HG03457 (cell line): Measurements from ENCODE around the gene SPTA1.

Source experiments
- ATAC-seq: cut with Tn5 transposase; IDR thresholded peaks from one replicate; pipeline ENCODE4 v1.9.1; 2021; ENCODE audit warnings: moderate number of reproducible peaks; ENCODE audit not compliant: unreplicated experiment

SPTA1 gene

DNA sequence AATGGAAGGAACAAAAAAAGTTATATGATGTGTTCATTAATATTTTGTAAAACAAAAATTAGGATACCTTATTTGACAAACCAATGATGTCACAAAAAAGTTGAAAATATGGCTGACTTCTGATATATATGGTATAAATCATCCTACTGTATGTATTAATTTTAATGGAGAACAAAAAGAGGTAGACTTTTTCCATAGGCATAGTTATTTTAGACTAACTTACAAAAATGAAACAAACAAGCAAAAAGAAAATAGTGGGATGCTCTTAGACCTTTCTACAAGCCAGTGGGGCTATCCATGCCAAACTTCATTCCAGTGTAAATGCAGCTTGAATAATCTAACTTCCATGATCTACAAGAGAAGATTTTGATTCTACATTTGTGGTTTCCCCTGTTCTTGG lies 522 bp upstream of the SPTA1 start:
- ATAC-seq: no peak

DNA sequence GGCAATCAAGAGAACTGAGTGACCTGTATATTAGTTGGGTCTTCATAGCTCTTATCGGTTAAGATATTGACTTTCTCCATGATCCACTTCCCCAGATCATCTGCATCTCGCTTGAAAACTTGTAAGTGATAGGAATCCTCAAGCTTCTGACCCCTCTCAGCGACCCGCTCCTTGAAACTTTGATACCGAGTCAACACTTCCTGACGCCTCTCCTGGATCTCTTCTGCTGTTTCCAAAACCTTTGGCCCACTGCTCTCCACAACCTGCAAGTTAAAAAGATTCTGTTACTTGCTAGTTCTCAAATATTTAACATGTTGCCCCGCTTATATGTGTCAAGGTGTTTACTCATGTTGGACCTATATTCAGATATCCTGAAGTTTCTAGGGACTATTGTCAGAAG lies 1.4 kb downstream of the SPTA1 start:
- no peak for ATAC-seq

DNA sequence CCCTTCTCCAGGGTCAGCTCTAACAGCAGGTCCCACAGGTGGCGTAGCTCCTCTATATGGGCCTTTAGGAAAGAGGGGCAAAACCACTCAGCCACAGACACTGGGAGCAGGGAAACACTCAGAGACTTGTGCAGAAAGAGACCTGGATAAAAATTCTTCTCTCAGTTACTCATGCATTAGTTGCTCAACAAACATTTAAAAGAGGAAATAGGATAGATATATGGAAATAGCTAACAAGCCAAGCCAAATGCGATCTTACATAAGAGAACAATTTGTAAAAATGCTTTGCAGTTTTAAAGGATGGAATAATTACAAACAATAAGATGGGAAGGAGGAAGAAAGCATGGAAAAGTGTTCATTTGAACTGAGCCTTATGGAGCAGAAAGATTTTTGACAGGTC lies 4.9 kb downstream of the SPTA1 start:
- no peak for ATAC-seq

DNA sequence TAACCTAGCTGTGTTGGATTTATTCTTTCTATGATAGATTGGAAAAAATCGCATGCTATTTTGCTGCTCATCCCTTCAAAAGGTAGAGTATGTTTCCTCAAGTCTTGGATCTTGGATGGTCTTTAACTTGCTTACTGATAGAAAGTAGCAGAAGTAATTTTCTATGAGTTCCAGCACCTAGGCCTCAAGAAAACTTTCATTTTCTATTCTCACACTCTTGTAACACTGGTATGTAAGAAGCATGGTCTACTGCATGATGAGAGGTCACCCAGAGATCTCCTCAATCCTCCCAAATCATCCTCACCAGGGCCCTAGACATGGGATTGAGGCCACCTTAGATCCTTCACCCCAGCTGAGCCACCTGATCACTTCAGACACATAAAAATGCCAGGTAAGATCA lies 7.2 kb downstream of the SPTA1 start:
- no peak for ATAC-seq

DNA sequence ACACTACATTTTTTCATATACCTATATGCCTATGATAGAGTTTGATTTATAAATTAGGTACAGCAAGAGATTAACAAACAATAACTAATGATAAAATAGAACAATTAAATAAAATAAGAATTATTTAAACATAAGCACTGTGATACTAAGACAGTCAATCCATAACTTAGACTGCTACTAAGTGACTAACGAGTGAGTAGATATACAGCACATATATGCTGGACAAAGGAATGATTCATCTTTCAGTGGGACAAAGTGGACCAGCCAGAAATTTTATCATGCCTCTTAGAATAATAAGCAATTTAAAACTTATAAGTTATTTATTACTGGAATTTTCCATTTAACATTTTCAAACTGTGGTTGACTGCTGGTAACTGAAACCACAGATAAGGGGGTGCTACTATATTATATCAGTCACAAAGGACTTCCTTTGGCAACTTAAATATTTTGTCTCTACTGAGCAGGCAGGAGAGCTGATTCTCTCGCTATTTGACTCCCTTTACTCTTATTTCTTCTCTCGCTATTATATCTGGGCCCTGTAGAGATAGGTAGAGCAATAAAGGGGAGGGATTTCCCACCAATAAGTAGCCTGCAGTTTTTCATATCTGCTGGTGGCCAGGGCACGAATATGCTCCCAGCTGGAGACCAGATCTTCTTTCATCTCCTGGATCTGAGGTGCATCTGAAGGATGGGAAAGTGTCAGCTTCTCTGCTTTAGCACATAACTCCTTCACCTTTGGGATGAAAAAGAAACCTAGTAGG lies 10.8 kb downstream of the SPTA1 start:
- no peak for ATAC-seq

DNA sequence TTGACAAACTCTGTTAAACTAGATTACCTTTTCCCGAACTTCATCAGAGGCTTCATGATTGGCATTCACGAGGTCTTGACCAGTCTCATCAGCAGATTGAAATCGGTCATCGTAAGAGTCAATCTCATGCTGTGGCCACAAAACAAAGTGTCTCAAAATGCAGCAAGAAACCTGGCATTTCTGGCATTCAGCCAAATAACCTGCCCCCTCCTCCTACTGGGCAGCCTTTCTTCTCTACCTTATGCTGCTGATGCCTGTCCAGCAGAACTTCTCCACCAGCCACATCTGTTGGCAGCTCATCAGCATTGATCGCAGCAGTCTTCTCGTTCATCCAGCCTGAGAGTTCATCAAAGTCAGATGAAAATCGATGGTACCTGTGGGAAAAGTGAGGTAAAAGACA lies 12.2 kb downstream of the SPTA1 start:
- no peak for ATAC-seq

DNA sequence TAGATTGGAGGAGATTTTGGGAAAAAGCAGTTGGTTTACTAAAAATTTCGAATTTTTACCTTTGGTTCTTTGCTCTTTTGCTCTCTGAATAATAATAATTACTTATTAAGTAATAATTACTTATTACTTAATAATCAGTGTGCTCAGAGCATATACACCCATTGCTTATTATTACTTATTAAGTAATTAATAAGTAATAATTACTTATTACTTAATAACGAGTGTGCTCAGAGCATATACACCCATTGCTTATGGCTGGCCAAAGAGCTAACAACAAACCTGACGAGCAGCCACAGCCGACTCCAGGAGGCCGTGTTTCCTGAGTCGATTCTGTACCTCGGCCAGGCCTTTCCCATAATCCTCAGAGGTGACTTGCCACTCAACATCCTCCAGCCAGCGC lies 20.5 kb downstream of the SPTA1 start:
- no peak for ATAC-seq

DNA sequence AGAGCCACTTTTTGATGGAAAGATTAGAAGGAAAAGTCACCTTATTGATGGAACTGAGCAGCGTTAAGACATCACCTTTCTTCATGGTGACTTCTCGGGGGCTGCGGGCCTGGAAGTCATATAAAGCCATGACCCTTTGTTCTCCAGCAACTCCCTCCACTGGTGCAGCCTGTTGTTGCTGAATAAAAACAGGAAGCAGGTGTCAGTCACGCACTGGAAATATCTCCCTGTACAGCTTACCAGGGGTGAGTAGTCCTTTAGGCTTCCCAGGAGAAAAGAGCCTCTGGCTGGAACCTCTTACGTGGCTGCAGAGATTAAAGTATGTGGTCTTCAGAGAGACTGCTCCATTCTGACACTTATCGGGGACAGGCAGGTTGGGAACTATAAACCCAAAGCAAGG lies 31.9 kb downstream of the SPTA1 start:
- no peak for ATAC-seq

DNA sequence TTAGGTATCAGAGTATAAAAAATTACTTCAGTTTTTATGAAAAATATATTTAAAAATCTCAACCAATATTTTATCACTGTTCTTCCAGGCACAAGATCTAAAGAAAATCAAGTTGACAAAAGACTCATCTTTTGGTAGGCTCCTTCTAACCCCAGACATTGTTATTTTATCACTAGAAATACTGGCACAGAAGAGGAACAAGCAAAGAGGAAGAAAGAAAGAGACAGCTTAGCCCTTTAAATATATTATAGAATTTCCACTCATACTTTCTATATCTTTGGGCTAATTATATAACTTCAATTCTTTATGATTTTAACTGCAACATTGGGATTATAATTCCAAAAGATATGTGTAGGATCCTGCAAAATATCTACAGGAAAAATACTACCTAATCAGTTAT lies 32.4 kb downstream of the SPTA1 start:
- ATAC-seq: no peak

DNA sequence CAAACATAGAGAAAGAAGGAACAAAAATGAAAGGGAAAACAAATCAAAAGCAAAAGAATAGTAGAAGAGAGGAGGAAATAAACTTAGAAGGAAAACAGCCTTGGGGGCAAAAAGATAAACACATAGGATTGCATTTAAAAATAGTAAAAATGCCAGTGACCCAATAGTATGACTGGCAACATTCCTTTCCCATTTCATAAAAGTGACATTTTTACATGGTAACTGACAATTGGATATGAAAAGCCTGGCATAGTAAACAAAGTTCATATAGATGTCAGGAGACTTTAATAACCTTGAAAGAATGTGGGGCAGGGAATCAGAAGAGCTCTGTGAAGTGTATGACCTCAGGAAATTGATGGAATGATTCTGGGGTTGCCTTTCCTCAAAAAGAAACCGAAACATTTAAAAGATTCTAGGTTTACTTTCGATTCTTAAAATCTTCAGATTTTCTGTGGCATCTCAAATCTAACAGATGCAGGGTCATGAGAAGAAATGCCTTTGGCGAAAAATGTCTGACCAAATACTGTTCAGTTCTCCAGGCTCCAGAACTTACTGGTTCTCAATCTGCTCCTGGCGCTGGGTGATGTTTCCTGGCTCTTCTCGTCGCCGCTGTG lies 33.7 kb downstream of the SPTA1 start:
- no peak for ATAC-seq

DNA sequence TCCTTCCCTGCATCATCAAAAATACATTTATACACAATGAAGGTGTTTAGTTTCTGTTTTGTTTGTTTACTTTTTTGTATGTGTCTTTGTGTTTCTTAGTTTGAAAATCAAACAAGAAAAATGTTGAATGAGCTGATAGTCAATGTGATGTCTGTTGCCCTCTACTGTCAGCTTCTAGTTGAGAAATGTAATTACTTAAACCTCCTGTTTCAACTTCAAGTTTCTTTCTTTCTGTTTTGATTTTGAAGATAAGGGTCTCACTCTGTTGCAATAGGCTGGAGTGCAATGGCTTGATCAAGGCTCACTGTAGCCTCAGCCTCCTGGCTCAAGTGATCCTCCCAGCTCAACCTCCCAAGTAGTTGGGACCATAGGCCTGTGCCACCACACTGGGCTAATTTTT lies 37.5 kb downstream of the SPTA1 start:
- no peak for ATAC-seq

DNA sequence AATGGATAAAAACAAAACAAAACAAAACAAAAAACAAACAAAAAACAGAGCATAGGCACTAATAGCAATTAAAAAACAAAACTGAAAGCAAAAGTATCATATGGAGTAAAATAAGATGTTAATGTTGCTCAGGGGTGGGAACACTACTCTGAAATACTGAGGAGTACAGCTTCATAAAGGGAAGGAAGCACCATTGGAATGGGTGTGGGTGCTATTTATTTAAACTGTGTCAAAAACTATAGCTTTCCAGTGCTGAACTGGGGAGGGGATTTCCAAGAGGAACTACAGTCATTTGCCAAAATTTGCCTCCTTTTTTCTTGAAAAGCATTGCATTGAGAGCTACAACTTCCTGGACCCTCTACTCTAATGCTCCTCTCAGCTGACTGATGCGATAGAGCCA lies 40.0 kb downstream of the SPTA1 start:
- no peak for ATAC-seq

DNA sequence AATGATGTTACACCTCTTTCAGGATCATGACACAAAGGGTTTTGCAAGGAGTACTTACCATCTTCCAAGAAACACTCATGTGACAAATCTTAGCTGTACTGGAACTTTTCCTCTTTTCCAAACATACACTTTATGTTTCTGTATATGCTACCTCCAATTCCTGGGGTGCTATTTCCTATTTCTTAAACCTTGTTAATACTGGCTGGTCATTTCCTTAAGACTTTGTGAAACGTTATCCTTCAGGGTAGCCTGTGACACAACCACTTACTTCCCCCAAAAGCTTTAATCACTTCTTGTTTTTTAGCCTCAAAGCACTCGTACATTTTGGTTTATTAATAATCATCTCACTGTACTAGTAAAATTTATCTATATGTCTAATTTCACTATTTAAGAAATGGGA lies 42.1 kb downstream of the SPTA1 start:
- no peak for ATAC-seq

DNA sequence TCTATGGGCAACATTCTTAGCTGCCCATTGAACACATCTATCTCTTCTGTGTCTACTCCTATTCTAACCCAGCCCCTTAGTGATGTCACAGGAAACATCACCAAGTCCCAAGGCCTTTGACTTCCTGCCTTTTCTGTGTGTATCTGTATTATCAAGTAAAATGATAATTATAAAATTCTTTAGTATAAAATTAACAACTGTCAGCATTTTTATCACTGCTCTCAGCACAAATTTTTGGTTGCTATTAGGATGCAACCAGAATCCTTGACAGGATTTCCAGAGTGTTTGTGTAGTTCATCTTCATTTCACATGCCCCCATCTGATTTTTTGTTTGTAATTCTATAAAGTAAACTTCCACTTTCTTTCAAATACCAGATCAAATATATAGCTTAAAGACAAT lies 47.6 kb downstream of the SPTA1 start:
- no peak for ATAC-seq

DNA sequence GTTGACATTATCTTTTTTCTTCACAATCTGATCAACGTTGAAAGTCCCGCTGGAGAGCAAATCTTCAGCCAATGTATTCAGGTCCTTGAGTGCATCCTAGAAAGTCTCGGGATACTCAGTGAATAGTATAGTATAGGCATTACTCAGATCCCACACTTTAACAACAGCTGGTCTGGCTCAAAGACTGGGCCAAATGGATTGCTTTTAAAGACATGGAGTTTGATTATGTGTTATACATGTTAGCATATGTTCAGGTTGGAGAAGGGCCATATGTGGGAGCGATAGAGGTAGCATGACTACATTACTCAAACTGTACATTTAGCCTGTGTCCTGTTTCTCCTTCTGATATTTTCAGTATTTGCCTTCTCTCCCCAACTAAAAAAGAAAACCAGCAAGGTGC lies 48.4 kb downstream of the SPTA1 start:
- no peak for ATAC-seq

DNA sequence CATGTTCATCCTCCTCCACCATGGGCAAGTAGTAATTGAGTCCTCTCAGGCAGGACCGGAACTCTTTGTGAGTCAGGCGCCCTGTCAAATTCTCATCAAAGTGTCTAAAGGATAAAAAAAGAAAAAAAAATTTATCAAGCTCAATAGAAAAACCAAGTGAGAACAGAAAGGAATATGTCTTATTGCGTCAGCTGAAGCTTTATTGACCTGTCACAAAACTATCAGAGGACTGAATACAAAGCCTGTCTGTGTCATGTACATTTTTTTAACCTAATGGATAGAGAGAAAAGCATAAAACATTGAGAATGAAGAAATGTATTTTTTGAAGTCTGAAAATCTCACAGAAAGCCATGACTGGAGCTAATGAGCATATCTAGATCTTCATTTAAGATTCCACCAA lies 72.8 kb downstream of the SPTA1 start:
- ATAC-seq: no peak

DNA sequence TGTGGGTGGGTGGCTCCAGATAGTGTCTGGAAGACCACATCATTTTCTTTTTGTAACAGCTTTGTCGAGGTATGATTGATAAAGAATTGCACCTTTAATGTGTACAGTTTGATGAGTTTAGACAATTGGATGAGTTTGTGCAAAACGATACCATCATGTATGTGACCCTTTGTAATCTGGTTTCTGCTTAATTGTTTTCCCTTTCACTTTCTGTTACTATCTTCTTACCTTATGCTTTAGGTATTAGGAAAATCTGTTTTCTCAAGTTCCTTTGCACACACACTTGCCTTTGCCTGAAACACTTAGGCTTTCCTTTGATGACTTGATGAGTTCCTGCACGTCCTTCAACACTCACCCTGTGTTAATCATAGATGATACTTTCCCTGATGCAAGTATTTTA lies 74.6 kb downstream of the SPTA1 start:
- no peak for ATAC-seq

DNA sequence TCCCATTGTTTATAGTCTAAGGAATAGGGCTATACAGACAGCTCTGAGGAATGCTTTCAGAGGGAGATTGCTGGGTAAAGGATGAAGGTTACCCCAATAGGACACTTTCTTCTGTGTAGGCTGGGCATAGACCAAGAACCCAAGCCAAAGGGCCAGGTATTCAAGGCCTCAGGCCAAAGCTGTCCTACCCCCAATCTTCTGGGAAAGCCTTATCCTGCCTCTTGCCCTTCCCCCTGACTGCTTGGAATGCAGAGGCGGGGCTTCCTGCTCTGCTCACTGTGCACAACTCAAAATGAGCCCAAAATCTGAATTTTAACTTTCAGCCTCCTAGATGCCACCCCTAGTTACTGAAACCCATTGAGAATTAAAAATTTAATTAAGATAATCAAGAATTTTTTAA lies 79.2 kb downstream of the SPTA1 start:
- no peak for ATAC-seq

DNA sequence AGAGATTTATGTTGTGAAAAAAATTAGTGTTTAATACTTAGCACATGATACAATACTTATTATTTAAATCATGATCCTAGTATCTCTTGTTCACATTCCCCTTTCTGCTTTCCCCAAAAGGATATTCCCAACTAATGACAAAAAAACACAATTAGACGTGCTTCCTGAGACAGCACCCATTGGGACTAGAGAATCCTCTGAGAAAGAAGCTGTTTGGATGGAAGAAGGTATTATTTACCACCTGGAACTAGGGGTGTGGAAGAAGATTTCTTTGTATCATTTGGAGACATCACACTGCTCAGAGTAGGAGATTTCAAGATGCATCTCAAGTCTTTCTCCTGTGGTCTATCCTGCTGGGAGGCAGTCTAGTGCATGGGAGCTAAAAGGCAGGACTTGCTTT lies 81.5 kb downstream of the SPTA1 start, which contains the start of gene OR10Z1:
Gene OR10Z1, plus strand, starts transcription at position 301 of the 400 bp plus-strand sequence. CDS start 1,171 bp downstream, outside the sequence.
- no peak for ATAC-seq

DNA sequence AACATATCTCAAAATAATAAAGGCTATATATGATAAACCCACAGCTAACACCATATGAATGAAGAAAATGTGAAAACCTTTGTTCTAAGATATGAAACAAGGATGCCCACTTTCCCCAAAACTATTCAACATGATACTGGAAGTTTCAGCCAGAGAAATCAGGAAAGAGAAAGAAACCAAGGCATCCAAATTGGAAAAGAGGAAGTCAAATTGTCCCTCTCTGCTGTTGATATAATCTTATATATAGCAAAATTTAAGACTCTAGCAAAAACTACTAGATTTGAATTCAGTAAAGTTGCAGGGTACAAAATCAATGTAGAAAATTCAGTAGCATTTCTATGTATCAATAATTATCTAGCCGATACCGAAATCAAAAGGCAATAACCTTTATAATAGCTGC lies 85.8 kb downstream of the SPTA1 start:
- no peak for ATAC-seq

DNA sequence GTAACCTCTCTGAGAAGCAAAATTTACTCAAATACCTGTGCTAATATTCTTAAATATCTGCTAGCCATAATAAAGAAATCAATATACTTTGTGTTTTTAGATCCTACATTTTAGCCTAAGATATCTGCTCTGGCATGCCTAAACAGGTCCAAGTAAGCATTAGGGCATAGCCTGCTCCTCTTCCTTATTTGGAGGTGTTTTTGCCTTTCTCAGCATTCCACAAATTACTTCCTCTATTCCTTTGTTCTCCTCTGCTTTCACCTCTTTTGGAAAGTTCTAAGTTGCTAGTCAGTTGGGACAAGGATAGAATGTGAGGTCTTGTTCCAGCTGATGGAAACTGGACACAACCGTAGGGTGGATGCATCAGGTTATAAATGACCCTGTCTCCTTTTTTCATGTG lies 99.6 kb downstream of the SPTA1 start:
- no peak for ATAC-seq

DNA sequence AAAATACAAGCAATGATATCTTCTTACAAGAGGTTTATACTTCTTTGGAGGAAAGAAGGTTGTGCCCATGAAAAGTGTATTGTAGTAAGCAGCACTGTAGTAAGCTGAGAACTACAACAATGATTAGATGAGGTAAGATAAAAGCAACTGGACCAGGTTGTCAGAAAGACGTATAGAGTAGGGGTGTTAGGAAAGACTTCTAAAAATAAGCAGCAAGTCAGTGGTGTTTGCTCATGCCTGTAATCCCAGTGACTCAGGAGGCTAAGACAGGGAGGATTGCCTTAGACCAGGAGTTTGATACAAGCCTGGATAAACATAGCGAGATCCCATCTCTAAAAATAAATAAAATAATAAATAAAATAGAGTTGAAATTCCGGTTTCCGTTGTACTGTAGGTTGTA lies 102.6 kb downstream of the SPTA1 start:
- no peak for ATAC-seq

DNA sequence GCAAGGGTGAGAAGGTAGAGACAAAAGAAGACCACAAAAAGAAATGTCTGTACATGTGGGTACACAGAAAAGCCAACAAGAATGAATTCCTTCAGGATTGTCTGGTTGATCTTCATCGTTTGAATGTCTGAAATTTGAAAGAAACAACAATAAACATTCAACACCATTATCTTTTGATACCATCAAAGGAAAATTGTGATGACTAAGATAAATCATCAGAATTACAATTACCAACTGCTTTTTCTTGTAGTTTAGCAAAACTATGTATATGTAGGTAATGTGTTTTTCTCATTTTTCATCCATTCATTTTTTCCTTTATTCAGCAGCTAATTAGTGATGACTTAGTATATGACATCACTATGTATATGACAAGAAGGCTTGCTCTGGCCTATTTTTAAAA lies 106.8 kb downstream of the SPTA1 start, which contains the start of gene OR10X1:
Gene OR10X1, minus strand, starts transcription at position 167 of the 400 bp plus-strand sequence. Its CDS starts 0 bp downstream, at position 167.
- no peak for ATAC-seq
